KMS-11 (cell line): ENCODE measurements around the gene SUSD6.

Source experiments
- H2AFZ ChIP-seq: fragments of 200-600 bp; sonication (generic); 2 replicates; pipeline ENCODE4 v1.6.1; 2016; ENCODE audit warnings: antibody characterized with exemption, mixed run types, low read depth
- H3K27ac ChIP-seq: fragments of 200-600 bp; sonication (generic); 2 replicates; pipeline ENCODE4 v1.6.1; 2016; ENCODE audit warnings: mild to moderate bottlenecking, mixed run types
- H3K27me3 ChIP-seq: fragments of 200-600 bp; sonication (generic); 2 replicates; pipeline ENCODE4 v1.6.1; 2017; ENCODE audit warnings: mild to moderate bottlenecking, low read depth, mixed run types, moderate library complexity; ENCODE audit not compliant: insufficient read depth
- H3K36me3 ChIP-seq: fragments of 200-600 bp; sonication (generic); 2 replicates; pipeline ENCODE4 v1.6.1; 2017; ENCODE audit warnings: mild to moderate bottlenecking, mixed run types; ENCODE audit not compliant: insufficient read depth
- H3K4me1 ChIP-seq: fragments of 200-600 bp; sonication (generic); 2 replicates; pipeline ENCODE4 v1.6.1; 2016; ENCODE audit warnings: mild to moderate bottlenecking, low read depth, mixed run types; ENCODE audit not compliant: poor library complexity, severe bottlenecking
- H3K4me2 ChIP-seq: fragments of 200-600 bp; sonication (generic); 2 replicates; pipeline ENCODE4 v1.7.0; 2016; ENCODE audit warnings: mild to moderate bottlenecking, mixed run types
- H3K4me3 ChIP-seq: fragments of 200-600 bp; sonication (generic); IDR thresholded peaks from 2 replicates; pipeline ENCODE4 v1.6.1; 2017; ENCODE audit warnings: low read depth, low read length, mixed read lengths; ENCODE audit not compliant: insufficient read depth
- H3K79me2 ChIP-seq: fragments of 200-600 bp; sonication (generic); 2 replicates; pipeline ENCODE4 v1.6.1; 2016; ENCODE audit warnings: low read depth, mixed run types; ENCODE audit not compliant: insufficient read depth
- H3K9ac ChIP-seq: fragments of 200-600 bp; sonication (generic); 2 replicates; pipeline ENCODE4 v1.6.1; 2016; ENCODE audit warnings: mild to moderate bottlenecking, mixed run types
- H4K20me1 ChIP-seq: fragments of 200-600 bp; sonication (generic); 2 replicates; pipeline ENCODE4 v1.6.1; 2016; ENCODE audit warnings: mild to moderate bottlenecking, mixed run types; ENCODE audit not compliant: insufficient read depth
- TF ChIP-seq, protein P1 (sequence below): fragments of 200-600 bp; sonication (generic); conservative IDR thresholded peaks from 2 replicates; pipeline ENCODE4 v1.6.1; 2017; ENCODE audit warnings: low read depth, mild to moderate bottlenecking, antibody characterized with exemption, low read length, moderate library complexity, mixed read lengths

SUSD6 gene

DNA sequence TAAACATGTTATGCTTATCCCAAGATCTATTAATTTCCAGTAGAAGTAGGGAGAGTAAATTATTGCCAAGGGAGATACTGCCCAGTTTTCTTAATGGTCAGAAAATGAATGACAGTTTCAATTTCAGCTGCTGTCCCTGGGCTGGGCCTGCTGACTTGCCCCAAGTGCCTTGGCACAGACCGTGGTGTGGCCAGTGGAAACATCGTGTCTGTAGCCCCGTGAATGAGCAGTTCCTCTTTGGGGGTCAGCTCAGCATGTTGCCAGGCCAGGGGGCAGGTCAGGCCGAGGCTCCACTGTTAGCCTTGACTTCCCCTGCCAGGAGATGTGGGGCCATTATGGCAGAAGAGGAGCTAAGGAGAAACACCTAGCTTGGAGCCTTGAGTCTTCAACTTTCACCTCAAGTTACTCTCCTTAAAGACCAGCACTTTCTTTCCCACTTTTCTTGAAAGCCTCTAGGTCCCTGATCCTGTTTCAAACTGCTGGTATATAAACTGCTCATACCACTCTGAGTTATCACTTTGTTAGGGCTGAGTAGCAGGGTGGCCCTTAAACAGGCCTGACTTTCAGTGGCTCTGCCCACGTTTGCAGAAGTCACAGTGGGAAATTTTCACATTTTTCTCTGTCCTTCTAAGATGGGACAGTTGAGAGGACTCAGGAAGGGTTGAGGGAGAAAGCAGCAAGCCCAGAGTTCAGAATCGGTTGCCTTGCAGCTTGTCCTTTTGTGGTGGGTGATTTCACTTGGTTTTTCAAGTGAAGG, 73.2 kb downstream of the SUSD6 start:
- no peaks in the 10 kb centered on the region for H3K4me1 ChIP-seq

DNA sequence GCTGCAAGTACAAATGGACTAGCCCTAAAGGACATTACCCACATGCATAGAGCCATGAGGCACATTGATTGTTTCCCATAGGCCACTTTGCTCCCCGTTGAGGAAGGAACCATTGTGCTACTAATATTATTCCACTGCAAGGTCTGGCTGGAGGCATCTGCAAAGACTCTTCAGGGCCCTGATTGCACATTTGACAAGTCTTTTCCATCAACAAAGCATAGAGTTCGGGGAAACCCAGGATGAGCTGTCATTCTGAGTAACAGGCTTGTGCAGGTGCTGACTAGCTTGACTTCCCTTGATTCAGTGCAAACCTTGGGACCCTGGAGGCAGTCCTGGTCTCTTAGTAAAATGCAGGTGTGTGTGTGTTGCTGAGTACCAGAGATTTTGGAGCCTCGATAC, 73.8 kb downstream of the SUSD6 start:
- H3K4me3 ChIP-seq: no peak overlapping the region
- no peak overlapping the region for H3K9ac ChIP-seq
- H4K20me1 ChIP-seq: no peaks in the 10 kb centered on the region
- H3K27me3 ChIP-seq: no peaks in the 10 kb centered on the region
- no peak overlapping the region for H3K27ac ChIP-seq
- TF ChIP-seq, protein P1, sequence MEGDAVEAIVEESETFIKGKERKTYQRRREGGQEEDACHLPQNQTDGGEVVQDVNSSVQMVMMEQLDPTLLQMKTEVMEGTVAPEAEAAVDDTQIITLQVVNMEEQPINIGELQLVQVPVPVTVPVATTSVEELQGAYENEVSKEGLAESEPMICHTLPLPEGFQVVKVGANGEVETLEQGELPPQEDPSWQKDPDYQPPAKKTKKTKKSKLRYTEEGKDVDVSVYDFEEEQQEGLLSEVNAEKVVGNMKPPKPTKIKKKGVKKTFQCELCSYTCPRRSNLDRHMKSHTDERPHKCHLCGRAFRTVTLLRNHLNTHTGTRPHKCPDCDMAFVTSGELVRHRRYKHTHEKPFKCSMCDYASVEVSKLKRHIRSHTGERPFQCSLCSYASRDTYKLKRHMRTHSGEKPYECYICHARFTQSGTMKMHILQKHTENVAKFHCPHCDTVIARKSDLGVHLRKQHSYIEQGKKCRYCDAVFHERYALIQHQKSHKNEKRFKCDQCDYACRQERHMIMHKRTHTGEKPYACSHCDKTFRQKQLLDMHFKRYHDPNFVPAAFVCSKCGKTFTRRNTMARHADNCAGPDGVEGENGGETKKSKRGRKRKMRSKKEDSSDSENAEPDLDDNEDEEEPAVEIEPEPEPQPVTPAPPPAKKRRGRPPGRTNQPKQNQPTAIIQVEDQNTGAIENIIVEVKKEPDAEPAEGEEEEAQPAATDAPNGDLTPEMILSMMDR: no peak
- no peaks in the 10 kb centered on the region for H3K4me1 ChIP-seq
- H3K36me3 ChIP-seq: no peaks in the 10 kb centered on the region
- H2AFZ ChIP-seq: no peak overlapping the region
- H3K79me2 ChIP-seq: no peaks in the 10 kb centered on the region
- H3K4me2 ChIP-seq: no peak overlapping the region

More for the DNA sequence above, 73.2 kb downstream of the SUSD6 start:
- TF ChIP-seq, protein P1: no peak
- H3K4me2 ChIP-seq: no peak overlapping the region
- H3K36me3 ChIP-seq: no peaks in the 10 kb centered on the region
- H3K4me3 ChIP-seq: no peak overlapping the region
- no peaks in the 10 kb centered on the region for H3K79me2 ChIP-seq
- no peak overlapping the region for H3K9ac ChIP-seq
- no peaks in the 10 kb centered on the region for H4K20me1 ChIP-seq
- H3K27me3 ChIP-seq: no peaks in the 10 kb centered on the region
- no peak overlapping the region for H2AFZ ChIP-seq
- H3K27ac ChIP-seq: no peak overlapping the region

DNA sequence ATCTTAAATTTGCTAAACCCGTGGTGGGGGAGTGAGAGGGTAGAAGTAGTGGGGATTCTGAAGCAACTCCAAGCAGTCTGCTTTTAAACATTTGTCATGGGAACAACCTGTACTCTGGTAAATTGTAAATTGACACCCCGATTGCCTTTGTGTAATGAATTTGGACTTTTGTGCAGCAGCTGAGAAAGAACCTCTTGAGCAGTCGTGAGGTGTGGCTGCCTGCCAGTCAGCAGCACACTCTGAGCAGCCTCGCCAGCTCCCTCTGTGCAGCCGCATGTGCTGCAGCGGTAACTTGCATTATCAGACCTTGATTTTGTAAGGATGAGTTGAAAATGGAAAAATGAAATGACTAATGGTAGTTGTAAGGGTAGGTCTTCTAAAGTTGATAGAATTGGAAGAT, 74.3 kb downstream of the SUSD6 start:
- Histone ChIP-seq H3K4me2 (no peak overlapping the region), H3K4me3 (no peak overlapping the region), H4K20me1 (no peaks in the 10 kb centered on the region), H3K27me3 (no peaks in the 10 kb centered on the region), H3K79me2 (no peaks in the 10 kb centered on the region), H3K36me3 (no peaks in the 10 kb centered on the region), H3K9ac (no peak overlapping the region), H3K27ac (no peak overlapping the region), H3K4me1 (no peaks in the 10 kb centered on the region), H2AFZ (no peak overlapping the region)
- TF ChIP-seq, protein P1: no peak

DNA sequence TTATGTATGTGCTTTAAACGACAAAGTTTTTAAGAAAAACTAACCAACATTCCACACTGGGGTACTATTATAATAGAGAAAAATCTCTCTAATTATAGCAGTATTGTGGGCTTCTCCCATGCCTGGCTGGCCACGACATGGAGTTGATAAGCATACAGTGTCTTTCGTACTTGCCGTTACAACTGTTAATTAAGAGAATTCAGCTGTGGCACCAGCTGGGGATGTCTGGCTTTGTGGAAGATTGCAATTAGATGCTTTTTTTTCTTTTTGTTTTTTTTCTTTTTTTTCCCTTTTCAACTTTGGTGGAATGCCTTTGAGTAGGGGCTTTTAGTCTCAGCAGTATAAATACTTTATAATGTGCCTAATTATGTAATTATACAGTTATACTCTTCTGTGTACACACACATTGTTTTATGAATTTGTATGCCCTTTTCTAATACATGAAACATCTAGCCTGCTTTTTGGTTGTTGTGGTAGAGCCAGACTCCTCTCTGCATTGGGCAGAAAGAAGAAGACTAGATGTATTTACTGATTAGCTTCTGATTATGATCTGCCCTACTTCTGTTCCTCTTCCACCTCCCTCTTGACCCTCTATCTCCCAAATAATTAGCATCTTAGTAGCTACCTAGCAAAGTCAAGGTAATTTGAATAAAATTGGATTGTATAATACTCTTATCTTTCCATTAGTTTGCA, 76.4 kb downstream of the SUSD6 start:
- H3K27me3 ChIP-seq: no peaks in the 10 kb centered on the region
- H4K20me1 ChIP-seq: no peaks in the 10 kb centered on the region
- H3K36me3 ChIP-seq: no peaks in the 10 kb centered on the region
- TF ChIP-seq, protein P1: no peak
- H3K79me2 ChIP-seq: no peaks in the 10 kb centered on the region
- H3K9ac ChIP-seq: no peak overlapping the region
- H3K4me1 ChIP-seq: no peaks in the 10 kb centered on the region
- no peak overlapping the region for H3K27ac ChIP-seq
- H3K4me2 ChIP-seq: no peak overlapping the region
- H2AFZ ChIP-seq: no peak overlapping the region
- no peak overlapping the region for H3K4me3 ChIP-seq
